Activated CD4-positive, alpha-beta T cell treated with anti-CD3 and anti-CD28 coated beads for 36 hours (primary cell): ENCODE measurements around the gene YPEL3. TPM values are rescaled to one million over a fixed set of nuclear protein-coding genes. Genes with fewer than 3 reads are reported as not detected.

Experiments used
- ATAC-seq: fragments of 200-7000 bp; cut with Tn5 transposase; one replicate; pipeline ENCODE4 v1.10.0; 2021; ENCODE audit warnings: mild to moderate bottlenecking, moderate library complexity
- CTCF ChIA-PET: fragments of 350-600 bp; sonication (Branson Sonifier 250); formaldehyde crosslinking; loops from one replicate; lab custom pipeline; 2021; ENCODE audit warnings: antibody characterized with exemption; lab: Charles Lee
- POLR2A ChIA-PET: fragments of 350-600 bp; sonication (Branson Sonifier 250); formaldehyde crosslinking; loops from one replicate; lab custom pipeline; 2021; ENCODE audit warnings: antibody characterized with exemption, inconsistent platforms; lab: Charles Lee
- DNase-seq: peaks from one replicate; pipeline ENCODE4 v3.0.0-alpha.2; 2020
- H3K27ac Mint-ChIP-seq: one replicate; pipeline ENCODE4 v1.8.0; 2021; ENCODE audit warnings: mixed read lengths
- H3K27me3 Mint-ChIP-seq: one replicate; pipeline ENCODE4 v1.8.0; 2021; ENCODE audit warnings: mixed read lengths
- H3K36me3 Mint-ChIP-seq: one replicate; pipeline ENCODE4 v1.8.0; 2021; ENCODE audit warnings: low read depth, mixed read lengths
- H3K4me1 Mint-ChIP-seq: one replicate; pipeline ENCODE4 v1.8.0; 2021; ENCODE audit warnings: mixed read lengths
- H3K4me3 Mint-ChIP-seq: one replicate; pipeline ENCODE4 v1.8.0; 2021; ENCODE audit warnings: mild to moderate bottlenecking, moderate library complexity, mixed read lengths
- H3K9me3 Mint-ChIP-seq: one replicate; pipeline ENCODE4 v1.8.0; 2021; ENCODE audit warnings: low read depth, mixed read lengths
- intact Hi-C, 2 experiments: fragments of 100-400 bp; cut with DNase I in 1 of 2; cut with micrococcal nuclease in 1 of 2; formaldehyde crosslinking; loops; one replicate each; pipeline versions ENCODE4 v1.14.2 to v1.15.1; 2022 to 2024; cut with DNase I, micrococcal nuclease
- total RNA-seq, 2 experiments: library from RNA; stranded (reverse); gene quantifications; one replicate each; pipeline ENCODE4 v1.2.3, GENCODE V29; 2021

The YPEL3 gene
- total RNA-seq, 2 experiments from 2014 or later, result 17.4 to 19.1 TPM

- H3K27me3 Mint-ChIP-seq, result no peaks in the 10 kb centered on the region
- H3K4me3 Mint-ChIP-seq, result peak overlapping the region; percentile 59
- intact Hi-C loops, result loop anchor here (5.0 to 10.0 kb wide), 3 partner anchors 336 to 1144 kb away; partner anchors contain the start of genes RABEP2 (in 1 of the 2), ZNF689 (in 1 of the 2) and ZNF771 (in 1 of the 2)
- ChIA-PET POLR2A (interaction anchor here (0.6 kb wide), 1 partner anchor 340 kb away, joined by 5 read pairs; no protein-coding TSS in a partner anchor), CTCF (interaction anchor here (0.8 to 1.3 kb wide), 3 partner anchors 9 to 314 kb away, joined by 3 to 4 read pairs (median 3); partner anchors contain the start of gene TBX6)
- ATAC-seq, result no peak
- no peaks in the 10 kb centered on the region for H3K9me3 Mint-ChIP-seq
- peaks cover 32% of the 10 kb centered on the region for H3K4me1 Mint-ChIP-seq
- H3K36me3 Mint-ChIP-seq, result peaks cover 77% of the 10 kb centered on the region
- H3K27ac Mint-ChIP-seq, result peak overlapping the region; percentile 87
- no peak for DNase-seq
Observed at GRCh38 chr16:30068333-30068732, 27.7 kb downstream of the YPEL3 start.

DNA sequence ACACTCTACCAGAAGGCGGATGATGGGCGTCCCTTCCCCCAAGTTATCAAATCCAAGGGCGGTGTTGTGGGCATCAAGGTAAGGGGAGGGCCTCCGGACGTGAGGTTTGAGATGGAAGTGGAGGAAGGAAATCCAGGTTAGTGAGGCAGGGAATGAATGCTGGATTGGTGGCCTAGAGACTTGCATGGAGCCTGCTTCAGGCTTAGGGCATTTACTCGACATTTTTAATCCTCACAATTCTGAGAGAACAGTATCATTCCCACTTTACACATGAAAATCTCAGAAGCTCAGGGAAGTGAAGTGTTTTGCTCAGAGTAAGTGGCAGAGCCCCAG, 28.5 kb downstream of the YPEL3 start:
- Mint-ChIP-seq H3K4me3 (peak overlapping the region; percentile 88), H3K27me3 (no peaks in the 10 kb centered on the region), H3K9me3 (no peaks in the 10 kb centered on the region), H3K4me1 (peaks cover 32% of the 10 kb centered on the region), H3K27ac (peak overlapping the region; percentile 99), H3K36me3 (peaks cover 75% of the 10 kb centered on the region)
- intact Hi-C loops, result loop anchor here (5.0 to 10.0 kb wide), 3 partner anchors 337 to 1143 kb away; partner anchors contain the start of genes RABEP2 (in 1 of the 2), ZNF689 (in 1 of the 2) and ZNF771 (in 1 of the 2)
- CTCF ChIA-PET, result interaction anchor here (1.1 kb wide), 1 partner anchor 10 kb away, joined by 3 read pairs; no protein-coding TSS in a partner anchor
- no peak for ATAC-seq
- DNase-seq, result no peak
- POLR2A ChIA-PET, result interaction anchor here (0.6 to 0.7 kb wide), 2 partner anchors 44 to 97 kb away, joined by 3 read pairs; no protein-coding TSS in a partner anchor

DNA sequence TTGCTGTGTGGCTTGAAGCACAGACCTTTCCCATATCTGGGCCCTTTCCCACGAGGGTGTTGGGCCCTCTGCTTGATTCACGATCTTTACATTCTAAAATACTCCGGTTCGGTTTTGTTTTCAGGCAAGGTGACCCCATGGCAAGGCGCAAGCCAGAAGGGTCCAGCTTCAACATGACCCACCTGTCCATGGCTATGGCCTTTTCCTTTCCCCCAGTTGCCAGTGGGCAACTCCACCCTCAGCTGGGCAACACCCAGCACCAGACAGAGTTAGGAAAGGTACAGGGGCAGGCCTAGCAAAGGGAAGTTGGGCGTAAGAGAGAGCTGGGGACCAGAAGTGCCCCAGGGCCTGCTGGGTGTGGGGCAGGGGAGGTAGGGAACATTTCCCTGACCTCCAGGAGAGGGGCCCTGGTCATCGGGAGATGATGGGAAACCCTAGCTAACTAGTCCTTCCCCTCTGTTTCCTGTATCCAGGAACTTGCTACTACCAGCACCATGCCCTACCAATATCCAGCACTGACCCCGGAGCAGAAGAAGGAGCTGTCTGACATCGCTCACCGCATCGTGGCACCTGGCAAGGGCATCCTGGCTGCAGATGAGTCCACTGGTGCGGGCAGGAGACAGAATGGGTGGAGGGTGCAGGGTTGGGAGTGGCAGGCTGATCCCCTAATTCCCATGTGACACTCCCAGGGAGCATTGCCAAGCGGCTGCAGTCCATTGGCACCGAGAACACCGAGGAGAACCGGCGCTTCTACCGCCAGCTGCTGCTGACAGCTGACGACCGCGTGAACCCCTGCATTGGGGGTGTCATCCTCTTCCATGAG, 29.0 kb downstream of the YPEL3 start:
- Mint-ChIP-seq H3K27ac (peak overlapping the region; percentile 99), H3K27me3 (no peaks in the 10 kb centered on the region), H3K4me1 (peaks cover 32% of the 10 kb centered on the region), H3K9me3 (no peaks in the 10 kb centered on the region), H3K4me3 (peak overlapping the region; percentile 88), H3K36me3 (peaks cover 71% of the 10 kb centered on the region)
- ATAC-seq (no peak), DNase-seq (no peak)
- ChIA-PET CTCF (interaction anchor here (0.5 to 1.2 kb wide), 5 partner anchors 10 to 45 kb away, joined by 3 to 5 read pairs (median 3); partner anchors contain the start of gene TBX6), POLR2A (interaction anchor here (0.6 to 2.1 kb wide), 4 partner anchors 23 to 116 kb away, joined by 3 to 8 read pairs (median 4); partner anchors contain the start of gene CORO1A)
- intact Hi-C loops, result loop anchor here (5.0 to 10.0 kb wide), 3 partner anchors 338 to 1142 kb away; partner anchors contain the start of genes RABEP2 (in 1 of the 2), ZNF689 (in 1 of the 2) and ZNF771 (in 1 of the 2)

DNA sequence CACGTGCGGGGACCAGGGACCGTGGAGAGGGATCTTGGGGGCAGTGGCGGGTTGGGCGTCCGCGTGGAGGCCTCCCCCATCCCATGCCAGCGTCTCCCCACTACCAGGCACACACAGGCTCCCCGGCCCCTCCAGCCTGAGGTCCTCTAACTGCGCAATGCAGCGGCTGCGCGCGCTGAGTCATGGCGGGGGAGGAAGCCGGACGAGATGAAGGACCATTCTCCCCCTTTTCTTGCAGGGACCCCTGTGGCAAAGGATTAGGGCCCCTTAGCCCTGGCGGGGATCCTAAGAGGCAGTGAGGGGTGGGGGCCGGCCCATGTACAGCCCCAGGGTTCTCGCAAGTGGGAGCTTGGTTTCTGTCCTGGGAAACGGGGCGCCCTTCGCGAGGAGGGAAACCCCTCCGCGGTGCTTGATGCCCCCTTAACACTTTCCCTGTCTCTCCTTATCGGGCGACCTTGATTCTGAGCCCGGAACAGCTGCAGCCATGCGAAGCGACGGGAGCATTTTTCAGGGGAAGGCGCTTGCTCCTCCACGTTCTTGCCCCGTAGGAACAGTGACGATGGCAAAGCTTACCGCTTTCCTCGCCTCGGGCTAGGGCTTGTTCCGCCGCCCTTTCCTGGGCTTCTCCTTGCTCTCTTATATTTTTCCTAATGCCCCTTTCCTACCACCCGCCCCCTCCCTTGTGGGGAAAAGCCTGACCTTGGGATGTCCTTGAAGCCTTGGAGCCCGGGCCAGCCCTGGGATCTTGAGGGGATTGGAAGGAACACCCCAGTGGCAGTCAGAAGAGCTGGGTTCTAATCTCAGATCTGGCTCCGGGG, 29.9 kb downstream of the YPEL3 start:
- H3K36me3 Mint-ChIP-seq, result peaks cover 63% of the 10 kb centered on the region
- ChIA-PET POLR2A (interaction anchor here (0.6 to 2.1 kb wide), 12 partner anchors 10 to 593 kb away, joined by 3 to 8 read pairs (median 4); partner anchors contain the start of genes CORO1A, HIRIP3, PPP4C and YPEL3), CTCF (interaction anchor here (0.5 to 1.4 kb wide), 9 partner anchors 9 to 105 kb away, joined by 3 to 8 read pairs (median 4); partner anchors contain the start of gene TBX6)
- ATAC-seq, result no peak
- H3K27me3 Mint-ChIP-seq, result no peaks in the 10 kb centered on the region
- peak; percentile 70 for DNase-seq
- peaks cover 32% of the 10 kb centered on the region for H3K4me1 Mint-ChIP-seq
- intact Hi-C loops, result loop anchor here (1.0 to 10.0 kb wide), 24 partner anchors 9 to 1242 kb away; partner anchors contain the start of genes PPP4C (in 2 of the 2), ZNF771 (in 2 of the 2), CDIPT (in 1 of the 2) and CORO1A (in 1 of the 2)
- peak overlapping the region; percentile 99 for H3K27ac Mint-ChIP-seq
- peak overlapping the region; percentile 88 for H3K4me3 Mint-ChIP-seq
- no peaks in the 10 kb centered on the region for H3K9me3 Mint-ChIP-seq

GRCh38 chr16:30065102-30065942, 30.7 kb downstream of the YPEL3 start, which contains the start of gene ALDOA:
TSS of gene ALDOA (plus strand) at chr16:30065760. CDS start at chr16:30066898, 1,138 bp downstream.
- H3K27me3 Mint-ChIP-seq, result no peaks in the 10 kb centered on the region
- peak; percentile 99 for DNase-seq
- ChIA-PET POLR2A (interaction anchor here (0.5 to 2.1 kb wide), 17 partner anchors 10 to 594 kb away, joined by 3 to 8 read pairs (median 5); partner anchors contain the start of genes CORO1A, HIRIP3, PPP4C and YPEL3), CTCF (interaction anchor here (0.6 to 1.4 kb wide), 7 partner anchors 10 to 104 kb away, joined by 3 to 8 read pairs (median 4); partner anchors contain the start of gene TBX6)
- peak within 1 kb of the TSS; percentile 88 for H3K4me3 Mint-ChIP-seq
- peaks cover 31% of the 10 kb centered on the region for H3K4me1 Mint-ChIP-seq
- peaks cover 55% of the 10 kb centered on the region for H3K36me3 Mint-ChIP-seq
- ATAC-seq, result peak; percentile 87
- H3K27ac Mint-ChIP-seq, result peak within 1 kb of the TSS; percentile 99
- no peaks in the 10 kb centered on the region for H3K9me3 Mint-ChIP-seq
- intact Hi-C loops, result loop anchor here (1.0 to 10.0 kb wide), 24 partner anchors 10 to 1241 kb away; partner anchors contain the start of genes PPP4C (in 2 of the 2), ZNF771 (in 2 of the 2), CDIPT (in 1 of the 2) and CORO1A (in 1 of the 2)

DNA sequence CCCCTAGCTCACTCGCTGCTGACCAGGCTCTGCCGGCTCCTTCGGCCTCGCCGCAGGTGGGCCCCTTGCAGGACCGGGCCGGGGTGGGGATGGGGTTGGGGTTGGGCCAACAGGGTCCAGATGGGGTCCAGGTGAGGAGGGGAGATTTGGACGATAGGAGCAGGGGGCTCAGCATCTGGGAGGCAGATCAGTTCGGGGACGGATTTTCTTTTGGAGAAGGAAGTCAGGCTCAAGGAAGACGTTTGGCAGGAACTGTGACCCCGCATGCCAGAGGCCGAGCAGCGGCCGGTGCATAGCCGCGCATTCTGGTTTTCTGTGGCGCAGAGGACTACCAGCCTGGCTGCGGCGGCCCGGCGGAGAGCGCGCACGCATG, 31.3 kb downstream of the YPEL3 start:
- H3K27ac Mint-ChIP-seq, result peak overlapping the region; percentile 99
- CTCF ChIA-PET, result interaction anchor here (1.2 to 1.4 kb wide), 2 partner anchors 9 to 11 kb away, joined by 3 to 5 read pairs; no protein-coding TSS in a partner anchor
- no peak for ATAC-seq
- H3K4me1 Mint-ChIP-seq, result peaks cover 28% of the 10 kb centered on the region
- intact Hi-C loops, result loop anchor here (1.0 to 10.0 kb wide), 24 partner anchors 11 to 1240 kb away; partner anchors contain the start of genes PPP4C (in 2 of the 2), ZNF771 (in 2 of the 2), CDIPT (in 1 of the 2) and CORO1A (in 1 of the 2)
- H3K27me3 Mint-ChIP-seq, result no peaks in the 10 kb centered on the region
- H3K36me3 Mint-ChIP-seq, result peaks cover 50% of the 10 kb centered on the region
- POLR2A ChIA-PET, result interaction anchor here (0.7 to 2.1 kb wide), 8 partner anchors 12 to 342 kb away, joined by 4 to 8 read pairs (median 6); partner anchors contain the start of genes CORO1A and PPP4C
- H3K4me3 Mint-ChIP-seq, result peak overlapping the region; percentile 88
- H3K9me3 Mint-ChIP-seq, result no peaks in the 10 kb centered on the region
- DNase-seq, result no peak

- Mint-ChIP-seq H3K4me1 (peaks cover 22% of the 10 kb centered on the region), H3K27me3 (no peaks in the 10 kb centered on the region), H3K4me3 (peak overlapping the region; percentile 88), H3K9me3 (no peaks in the 10 kb centered on the region), H3K27ac (peak overlapping the region; percentile 99), H3K36me3 (peaks cover 44% of the 10 kb centered on the region)
- intact Hi-C loops, result loop anchor here (2.0 to 10.0 kb wide), 6 partner anchors 67 to 1139 kb away; partner anchors contain the start of genes ZNF771 (in 2 of the 2), FBRS (in 1 of the 2), INO80E (in 1 of the 2) and ITGAL (in 1 of the 2)
- POLR2A ChIA-PET, result interaction anchor here (1.2 to 2.1 kb wide), 3 partner anchors 11 to 119 kb away, joined by 5 to 7 read pairs (median 6); partner anchors contain the start of genes CORO1A and PPP4C
- DNase-seq, result peak; percentile 85
- CTCF ChIA-PET, result interaction anchor here (0.5 to 1.2 kb wide), 7 partner anchors 9 to 1218 kb away, joined by 3 to 8 read pairs (median 4); partner anchors contain the start of gene TUFM
- ATAC-seq, result peak; percentile 40
Observed at GRCh38 chr16:30063893-30064728, 31.9 kb downstream of the YPEL3 start.

DNA sequence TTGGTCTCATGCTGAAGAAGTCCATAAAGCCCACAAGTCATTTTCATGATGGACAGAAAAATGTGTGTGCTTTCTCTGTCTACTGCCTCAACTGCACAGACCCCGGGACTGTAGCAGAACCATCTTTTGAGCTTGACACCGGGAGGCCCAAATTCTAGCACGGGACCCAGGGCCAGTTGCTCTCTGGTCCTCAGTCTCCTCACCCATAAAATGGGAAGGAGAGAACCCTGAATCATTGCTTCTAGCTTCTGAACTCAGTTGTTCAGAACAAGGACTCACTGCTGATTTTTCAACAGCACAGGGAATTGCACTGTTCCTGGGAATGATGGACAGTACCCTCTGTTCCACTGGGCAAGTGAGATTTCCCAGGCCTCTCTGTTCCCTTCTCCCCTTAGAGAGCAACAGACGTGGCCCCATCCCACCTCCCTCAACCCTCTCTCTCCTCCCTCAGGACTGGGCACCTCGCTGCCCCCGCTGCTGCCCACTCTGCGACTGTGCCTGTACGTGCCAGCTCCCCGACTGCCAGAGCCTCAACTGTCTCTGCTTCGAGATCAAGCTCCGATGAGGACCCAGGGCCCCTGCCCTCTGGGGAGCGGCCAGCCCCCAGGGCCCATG, 32.6 kb downstream of the YPEL3 start:
- Mint-ChIP-seq H3K9me3 (no peaks in the 10 kb centered on the region), H3K4me3 (peak overlapping the region; percentile 88), H3K36me3 (peaks cover 37% of the 10 kb centered on the region), H3K27me3 (no peaks in the 10 kb centered on the region), H3K4me1 (peaks cover 15% of the 10 kb centered on the region), H3K27ac (peak overlapping the region; percentile 99)
- DNase-seq, result no peak
- no peak for ATAC-seq
- ChIA-PET POLR2A (interaction anchor here (0.7 kb wide), 1 partner anchor 363 kb away, joined by 3 read pairs; no protein-coding TSS in a partner anchor), CTCF (interaction anchor here (0.5 to 1.2 kb wide), 7 partner anchors 8 to 1217 kb away, joined by 3 to 8 read pairs (median 4); partner anchors contain the start of gene TUFM)
- intact Hi-C loops, result loop anchor here (10.0 kb wide), 2 partner anchors 341 to 1139 kb away; partner anchors contain the start of genes RABEP2 (in 1 of the 2) and ZNF771 (in 1 of the 2)
